Suprapubic skin (tissue), 4 donors: ENCODE results near the gene SLC35F1.

ENCODE experiments used
- EP300 ChIP-seq: sonication (generic); formaldehyde crosslinking; IDR thresholded peaks from one replicate; pipeline ENCODE4 v1.6.1; 2017; ENCODE audit warnings: antibody characterized with exemption
- POLR2A ChIP-seq, 2 donors: fragments of 450-650 bp; IDR thresholded peaks; one replicate each; pipeline ENCODE4 v1.6.1; 2017; ENCODE audit warnings: antibody characterized with exemption in 2 of 2, mild to moderate bottlenecking in 2 of 2, moderate library complexity in 2 of 2
- POLR2AphosphoS5 ChIP-seq, 3 donors: sonication (generic); formaldehyde crosslinking; IDR thresholded peaks; one replicate each; pipeline ENCODE4 v1.6.1; 2017; ENCODE audit warnings: antibody characterized with exemption in 3 of 3
- TF ChIP-seq, protein P1 (sequence below), 2 donors: fragments of 200-600 bp in 1 of 2; fragments of 450-650 bp in 1 of 2; sonication (generic) in 1 of 2; IDR thresholded peaks; one replicate each; pipeline ENCODE4 v1.5.1; 2016 to 2019; ENCODE audit warnings: antibody characterized with exemption in 2 of 2, mild to moderate bottlenecking in 1 of 2, moderate library complexity in 1 of 2

DNA sequence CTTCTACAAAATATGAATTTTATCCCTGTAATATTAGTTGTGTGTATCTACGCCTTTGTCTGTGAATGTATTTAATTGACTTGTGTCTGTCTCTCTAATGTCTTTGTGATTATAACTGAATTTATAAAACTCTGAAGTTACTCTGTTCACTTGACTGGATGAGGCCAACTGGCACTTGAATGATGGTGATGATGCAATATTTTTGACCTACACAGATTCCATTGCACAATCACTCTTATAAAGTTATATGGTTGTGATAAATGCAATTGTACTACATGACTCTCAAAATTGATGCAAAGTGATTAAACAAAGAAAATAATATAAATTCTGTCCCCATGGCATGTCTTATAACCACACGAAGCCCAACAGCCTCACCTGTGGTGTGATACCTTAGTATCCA, 353.8 kb downstream of the SLC35F1 start:
- TF ChIP-seq, protein P1, sequence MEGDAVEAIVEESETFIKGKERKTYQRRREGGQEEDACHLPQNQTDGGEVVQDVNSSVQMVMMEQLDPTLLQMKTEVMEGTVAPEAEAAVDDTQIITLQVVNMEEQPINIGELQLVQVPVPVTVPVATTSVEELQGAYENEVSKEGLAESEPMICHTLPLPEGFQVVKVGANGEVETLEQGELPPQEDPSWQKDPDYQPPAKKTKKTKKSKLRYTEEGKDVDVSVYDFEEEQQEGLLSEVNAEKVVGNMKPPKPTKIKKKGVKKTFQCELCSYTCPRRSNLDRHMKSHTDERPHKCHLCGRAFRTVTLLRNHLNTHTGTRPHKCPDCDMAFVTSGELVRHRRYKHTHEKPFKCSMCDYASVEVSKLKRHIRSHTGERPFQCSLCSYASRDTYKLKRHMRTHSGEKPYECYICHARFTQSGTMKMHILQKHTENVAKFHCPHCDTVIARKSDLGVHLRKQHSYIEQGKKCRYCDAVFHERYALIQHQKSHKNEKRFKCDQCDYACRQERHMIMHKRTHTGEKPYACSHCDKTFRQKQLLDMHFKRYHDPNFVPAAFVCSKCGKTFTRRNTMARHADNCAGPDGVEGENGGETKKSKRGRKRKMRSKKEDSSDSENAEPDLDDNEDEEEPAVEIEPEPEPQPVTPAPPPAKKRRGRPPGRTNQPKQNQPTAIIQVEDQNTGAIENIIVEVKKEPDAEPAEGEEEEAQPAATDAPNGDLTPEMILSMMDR (IDR thresholded peaks at IDR 0.05) = no peak
- TF ChIP-seq POLR2A (IDR thresholded peaks at IDR 0.05) = no peak
- no peak for TF ChIP-seq POLR2AphosphoS5 (IDR thresholded peaks at IDR 0.05)
- TF ChIP-seq EP300 = no peak
